ENCODE measurements around the gene AQP12A.

GRCh38 chr2:240726876-240727275, 35.2 kb downstream of the AQP12A start:
- TF ChIP-seq POLR2A (IDR thresholded peaks at IDR 0.05) (no peak), CTCF (IDR thresholded peaks at IDR 0.05) (no peak)

Data from heart left ventricle (tissue), 13 donors.